Dedifferentiated amniotic fluid mesenchymal stem cell (primary cell): Measurements from ENCODE around the gene TRUB2.
"Not testable (repeated sequence)": the region's sequence is repeated elsewhere in the genome, so short reads cannot be mapped to it uniquely, and the experiment has no call there.

Experiments used
- DNase-seq: peaks from one replicate; pipeline ENCODE4 v3.0.0-alpha.2; 2016; ENCODE audit errors: extremely low spot score

Gene TRUB2

DNA sequence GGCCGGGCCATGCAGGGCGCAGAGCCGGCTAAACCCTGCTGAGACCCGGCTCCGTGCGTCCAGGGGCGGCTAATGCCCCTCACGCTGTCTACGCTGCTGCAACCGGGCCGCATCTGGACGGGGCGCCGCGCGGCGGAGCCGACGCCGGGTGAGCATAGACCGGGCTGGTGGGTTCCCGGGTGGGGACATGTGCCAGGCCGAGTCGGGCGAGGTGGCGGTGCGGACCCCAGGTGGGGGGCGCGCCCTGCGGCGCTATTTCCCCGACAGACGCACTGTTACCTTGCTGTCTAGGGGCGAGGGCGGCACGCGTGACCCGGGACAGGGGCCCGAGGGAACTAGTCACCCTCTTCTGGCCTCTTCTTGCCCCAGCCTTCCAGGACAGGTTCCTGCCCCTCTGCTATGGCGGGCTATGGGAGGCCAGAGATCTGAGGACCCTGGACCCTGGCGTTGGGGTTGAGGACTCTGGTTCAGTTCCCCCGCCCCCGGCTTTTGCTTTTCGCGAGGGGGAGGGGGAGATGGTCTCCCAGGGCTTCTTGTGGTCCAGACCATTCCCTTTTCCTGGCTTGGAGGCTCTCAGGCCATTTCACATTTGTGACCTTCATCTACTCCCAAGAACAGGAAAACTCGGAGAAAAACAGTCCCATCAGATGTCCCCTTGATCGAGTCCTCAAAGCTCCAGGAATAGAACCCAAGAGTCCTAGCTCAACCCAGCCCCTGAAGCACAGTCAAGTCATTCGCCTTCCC, 18.6 kb upstream of the TRUB2 start:
- no peak for DNase-seq

DNA sequence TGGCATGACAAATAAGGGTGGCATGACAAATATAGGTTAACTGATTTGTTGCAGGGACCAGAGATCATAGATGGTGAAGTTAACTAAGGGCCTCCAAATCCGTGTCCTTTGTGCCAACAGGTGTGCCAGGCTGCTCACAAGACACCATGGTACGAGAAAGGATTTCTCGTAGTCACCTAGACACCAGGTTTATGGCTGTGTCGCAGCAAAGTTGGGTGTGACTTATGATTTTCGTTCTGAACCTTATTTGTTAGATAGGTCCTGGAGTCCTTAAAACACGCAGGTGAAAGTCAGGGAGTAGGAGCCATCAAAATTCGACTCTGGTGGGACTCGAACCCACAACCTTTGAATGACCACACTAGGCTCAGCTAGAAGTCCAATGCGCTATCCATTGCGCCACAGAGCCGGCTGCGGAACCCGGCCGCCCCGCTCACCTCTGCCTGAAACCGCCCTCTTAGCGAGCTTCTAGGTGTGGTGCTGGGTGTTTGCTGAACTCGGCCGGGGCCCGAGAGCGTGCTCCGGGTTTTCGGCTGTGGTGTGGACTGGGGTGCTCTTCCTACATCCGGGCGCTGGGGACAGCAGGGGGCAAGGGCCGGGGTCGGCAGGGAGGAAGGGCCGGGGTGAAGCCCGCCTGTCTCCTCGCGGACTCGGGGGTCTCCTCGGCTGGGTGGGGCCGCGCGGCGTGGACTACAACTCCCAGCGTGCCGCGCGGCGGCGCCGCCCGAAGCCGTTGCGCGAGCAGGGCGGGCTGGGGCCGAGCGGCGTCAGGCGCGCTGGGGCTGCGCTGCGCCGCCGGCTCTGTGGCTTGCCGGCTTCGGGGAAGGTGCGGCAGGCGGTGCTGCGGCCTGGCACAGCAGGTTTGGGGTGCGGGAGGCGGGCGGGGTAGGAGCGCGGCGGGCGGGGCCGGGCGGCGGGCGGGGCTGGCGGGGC, 17.8 kb upstream of the TRUB2 start, which contains the start of gene SLC27A4:
TSS of gene SLC27A4 (plus strand) at position 767 of the 930 bp plus-strand sequence. CDS start 2,606 bp downstream, outside the sequence.
- peak; percentile 28 for DNase-seq

DNA sequence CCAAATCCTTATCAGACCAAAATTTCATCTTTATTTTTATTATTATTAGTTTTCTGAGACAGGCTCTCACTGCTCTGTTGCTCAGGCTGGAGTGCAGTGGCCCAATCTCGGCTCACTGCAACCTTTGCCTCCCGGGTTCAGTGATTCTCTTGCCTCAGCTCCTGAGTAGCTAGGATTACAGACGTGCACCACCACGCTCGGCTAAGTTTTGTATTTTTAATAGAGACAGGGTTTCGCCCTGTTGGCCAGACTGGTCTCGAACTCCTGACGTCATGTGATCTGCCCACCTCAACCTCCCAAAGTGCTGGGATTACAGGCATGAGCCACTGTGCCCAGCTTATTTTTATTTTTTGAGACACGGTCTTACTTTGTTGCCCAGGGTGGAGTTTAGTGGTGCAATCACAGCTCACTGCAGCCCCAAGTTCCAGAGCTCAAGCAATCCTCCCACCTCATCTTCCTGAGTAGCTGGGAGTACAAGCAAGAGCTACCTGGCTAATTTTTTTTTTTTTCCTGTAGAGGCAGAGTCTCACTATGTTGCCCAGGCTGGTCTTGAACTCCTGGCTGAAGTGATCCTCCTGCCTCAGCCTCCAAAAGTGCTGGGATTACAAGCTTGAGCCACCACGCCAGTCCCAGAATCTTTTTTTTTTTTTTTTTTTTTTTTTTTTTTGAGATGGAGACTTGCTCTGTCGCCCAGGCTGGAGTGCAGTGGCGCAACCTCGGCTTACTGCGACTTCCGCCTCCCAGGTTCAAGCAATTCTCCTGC, 16.8 kb upstream of the TRUB2 start:
- DNase-seq, result not testable (repeated sequence)

DNA sequence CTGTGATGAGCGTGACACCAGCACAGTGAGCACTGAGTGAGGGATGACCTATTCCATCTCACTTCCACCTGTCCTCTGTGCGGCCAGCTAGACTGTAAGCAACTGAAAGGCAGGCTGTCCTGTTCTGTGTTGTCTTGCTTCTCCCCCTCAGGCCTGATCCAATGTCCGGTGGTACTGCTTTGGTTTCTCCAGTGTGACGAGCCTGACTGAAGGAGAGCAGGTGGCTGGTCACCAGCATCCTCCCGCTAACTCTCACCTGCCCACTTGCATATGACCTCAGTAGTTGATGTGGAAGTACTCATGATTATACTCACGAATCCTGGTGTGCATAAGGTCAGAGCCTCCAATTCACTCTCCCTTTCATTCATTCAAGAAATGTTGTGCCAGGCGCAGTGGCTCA, 15.7 kb upstream of the TRUB2 start:
- no peak for DNase-seq

DNA sequence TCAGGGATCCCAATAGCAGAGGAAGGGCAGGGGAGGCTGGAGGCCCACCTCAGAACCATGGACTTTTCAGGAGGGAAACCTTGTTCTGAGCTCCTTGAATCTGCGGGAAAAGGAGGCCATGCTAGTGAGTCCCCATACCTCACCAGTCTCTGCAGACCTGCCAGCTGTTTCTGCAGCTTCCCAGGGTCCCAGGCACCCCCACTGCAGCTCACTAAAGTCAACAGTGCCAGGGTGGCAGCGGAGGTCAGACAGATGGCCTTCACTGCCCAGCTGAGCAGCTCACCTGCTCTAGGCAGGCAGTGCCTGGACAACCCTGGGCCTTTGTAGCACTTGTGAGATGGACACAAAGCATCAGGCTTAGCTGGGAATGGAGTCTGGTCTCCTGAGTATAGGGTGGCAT, 13.7 kb upstream of the TRUB2 start:
- no peak for DNase-seq

DNA sequence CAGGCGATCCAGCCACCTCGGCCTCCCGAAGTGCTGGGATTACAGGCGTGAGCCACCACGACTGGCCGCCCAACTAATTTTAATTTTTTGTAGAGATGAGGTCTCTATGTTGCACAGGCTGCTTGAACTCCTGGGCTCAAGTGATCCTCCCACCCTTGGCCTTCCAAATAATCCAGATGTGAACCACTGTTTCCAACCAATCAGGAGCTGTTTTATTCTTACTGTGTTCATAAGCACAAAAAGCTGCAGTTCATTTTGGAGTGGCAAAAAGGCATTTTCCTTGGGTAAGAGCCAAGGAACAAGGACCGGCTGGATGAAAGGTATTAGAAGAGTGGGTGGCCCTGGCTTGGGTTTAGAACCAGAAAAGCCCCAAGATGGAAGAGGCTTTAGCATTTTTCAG, 12.9 kb upstream of the TRUB2 start:
- no peak for DNase-seq

DNA sequence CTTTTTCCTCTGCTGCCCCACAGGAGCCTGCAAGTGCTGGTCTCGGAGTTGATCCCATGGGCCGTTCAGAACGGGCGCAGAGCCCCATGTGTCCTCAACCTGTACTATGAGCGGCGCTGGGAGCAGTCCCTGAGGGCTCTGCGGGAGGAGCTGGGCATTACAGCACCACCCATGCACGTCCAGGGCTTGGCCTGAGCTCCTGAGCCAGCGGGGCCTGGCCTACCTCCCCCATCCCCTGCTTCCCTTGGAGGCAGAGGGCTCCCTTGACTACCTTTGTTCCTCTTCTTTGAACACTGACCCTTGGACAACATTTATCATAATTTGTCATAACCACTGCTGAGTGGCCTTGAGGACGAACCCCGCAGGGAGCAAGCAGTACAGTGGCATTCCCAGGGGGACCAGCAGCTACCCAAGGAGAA, 11.2 kb upstream of the TRUB2 start:
- no peak for DNase-seq

DNA sequence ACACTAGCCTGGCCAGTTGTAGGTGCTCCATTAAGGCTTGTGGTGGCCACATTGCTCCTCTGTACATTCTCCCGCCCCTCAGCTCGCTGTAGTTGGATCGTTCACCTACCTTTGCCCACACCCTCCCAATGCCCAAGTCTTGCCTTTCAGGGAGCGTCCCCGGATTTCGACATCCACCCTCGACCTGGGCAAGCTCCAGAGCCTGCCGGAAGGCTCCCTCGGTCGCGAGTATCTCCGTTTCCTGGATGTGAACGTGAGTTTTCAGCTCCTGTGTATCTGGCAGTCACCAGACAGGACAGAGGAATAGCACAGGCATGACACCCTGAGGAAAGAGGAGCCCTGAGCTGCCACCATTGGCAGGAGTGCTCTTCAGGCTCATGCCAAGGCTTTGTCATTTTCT, 3.4 kb upstream of the TRUB2 start:
- no peak for DNase-seq

DNA sequence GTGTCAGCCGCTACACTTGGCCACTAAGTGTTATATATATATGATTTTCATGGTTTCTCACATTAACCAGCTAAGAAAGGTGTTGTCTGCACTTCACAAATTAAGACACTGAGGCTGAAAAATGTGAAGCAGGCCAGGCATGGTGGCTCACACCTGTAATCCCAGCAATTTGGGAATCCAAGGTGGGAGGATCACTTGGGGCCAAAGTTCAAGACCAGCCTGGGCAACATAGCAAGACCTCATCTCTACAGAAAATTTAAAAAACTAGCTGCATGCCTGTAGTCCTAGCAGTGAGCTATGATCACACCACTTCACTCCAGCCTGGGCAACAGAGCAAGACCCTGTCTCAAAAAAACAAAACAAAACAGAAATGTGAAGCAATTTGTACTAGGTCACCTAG, 2.2 kb upstream of the TRUB2 start:
- no peak for DNase-seq

DNA sequence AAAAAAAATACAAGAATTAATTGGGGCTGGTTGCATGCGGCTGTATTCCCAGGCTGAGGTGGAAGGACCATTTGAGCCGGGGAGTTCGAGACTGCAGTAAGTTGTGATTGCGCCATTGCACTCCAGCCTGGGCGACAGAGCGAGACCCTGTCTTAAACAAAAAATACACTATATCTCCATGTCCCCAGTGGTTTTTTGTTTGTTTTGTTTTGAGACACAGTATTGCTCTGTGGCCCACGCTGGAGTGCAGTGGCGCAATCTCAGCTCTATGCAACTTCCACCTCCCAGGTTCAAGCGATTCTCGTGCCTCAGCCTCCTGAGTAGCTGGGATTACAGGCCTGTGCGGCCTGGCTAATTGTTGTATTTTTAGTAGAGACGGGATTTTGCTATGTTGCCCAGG, 1.5 kb upstream of the TRUB2 start:
- DNase-seq, result no peak

DNA sequence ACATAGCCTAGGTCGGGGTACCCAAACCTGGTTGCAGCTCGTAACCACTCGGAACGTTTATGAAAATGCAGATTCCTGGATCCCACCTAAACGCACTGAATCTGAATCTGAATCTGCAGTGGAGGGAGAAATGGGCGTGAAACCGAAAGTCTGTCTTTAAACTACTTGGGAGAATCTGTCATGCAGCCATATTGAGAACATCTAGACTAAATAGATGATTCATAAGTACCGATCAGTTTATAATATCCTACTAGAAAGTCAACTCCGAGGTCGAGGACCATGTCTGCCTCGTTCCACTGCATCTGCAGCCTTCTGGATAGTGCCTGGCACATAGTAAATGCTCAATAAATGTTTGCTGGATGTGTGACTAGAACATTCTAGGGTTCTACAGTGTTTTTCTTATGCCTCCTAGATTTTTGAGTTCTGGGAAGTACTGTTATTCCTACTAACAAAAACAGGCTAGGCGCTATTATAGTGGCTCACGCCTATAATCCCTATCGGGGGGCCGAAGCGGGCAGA, 1.0 kb upstream of the TRUB2 start:
- DNase-seq, result peak; percentile 17

DNA sequence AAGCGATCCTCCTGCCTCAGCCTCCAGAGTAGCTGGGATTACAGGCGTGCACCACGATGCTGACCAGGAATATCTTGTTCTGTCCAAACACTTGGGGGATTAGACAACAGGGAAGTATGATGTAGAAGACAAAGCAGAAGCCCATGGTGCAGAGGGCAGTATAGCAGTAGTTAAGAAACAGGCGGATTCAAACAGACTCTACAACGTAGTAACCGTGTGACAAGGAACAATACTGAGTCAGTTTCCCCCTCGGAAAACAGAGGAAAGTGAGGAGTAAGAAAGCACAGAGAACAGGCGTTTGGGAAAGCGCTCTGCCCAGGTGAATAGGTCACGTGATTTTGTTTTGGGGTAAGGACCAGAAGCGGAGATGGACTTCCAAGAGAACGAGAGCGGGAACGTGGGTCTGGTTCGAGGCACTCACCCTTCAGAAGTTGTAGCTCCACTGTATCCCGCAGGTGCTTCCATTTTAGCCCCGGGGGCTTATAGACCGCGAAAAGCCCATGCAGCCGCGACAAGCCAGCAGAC, 306 bp downstream of the TRUB2 start:
- no peak for DNase-seq

DNA sequence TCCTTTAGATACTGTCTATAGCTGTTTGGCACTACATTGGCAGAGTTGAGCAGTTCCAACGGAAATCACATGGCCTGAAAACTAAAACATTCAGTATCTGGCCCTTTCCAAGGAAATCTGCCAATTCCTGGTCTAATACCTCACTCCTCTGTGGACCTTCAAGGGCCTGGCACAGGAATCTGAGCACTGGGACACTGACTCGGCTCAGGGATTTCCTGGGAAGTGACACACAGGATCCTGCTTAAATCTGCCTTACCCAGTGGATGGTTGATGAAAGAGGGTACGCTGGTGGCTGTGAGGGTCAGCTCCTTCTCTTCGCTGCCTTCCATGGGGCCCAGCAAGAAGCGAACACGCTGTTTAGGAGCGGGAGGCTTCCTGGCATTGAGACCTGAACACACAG, 904 bp downstream of the TRUB2 start:
- no peak for DNase-seq

DNA sequence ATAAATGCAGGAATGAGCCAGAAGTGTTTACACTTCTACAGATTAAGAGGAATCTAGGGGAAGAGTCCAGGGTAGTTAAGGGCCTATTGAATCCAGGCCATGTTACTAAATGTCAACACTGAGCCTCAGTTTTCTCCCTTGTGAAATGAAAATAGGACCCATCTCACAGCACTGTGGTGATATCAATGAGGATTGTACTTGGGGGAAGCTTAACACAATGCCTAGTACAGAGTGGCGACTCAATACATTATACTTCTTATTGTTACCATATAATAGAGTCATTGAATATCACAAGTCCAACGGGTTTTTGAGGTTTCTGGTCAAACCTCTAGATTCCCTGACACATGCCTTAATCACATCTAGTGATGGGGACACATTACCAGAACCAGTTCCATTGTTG, 4.6 kb downstream of the TRUB2 start:
- no peak for DNase-seq

DNA sequence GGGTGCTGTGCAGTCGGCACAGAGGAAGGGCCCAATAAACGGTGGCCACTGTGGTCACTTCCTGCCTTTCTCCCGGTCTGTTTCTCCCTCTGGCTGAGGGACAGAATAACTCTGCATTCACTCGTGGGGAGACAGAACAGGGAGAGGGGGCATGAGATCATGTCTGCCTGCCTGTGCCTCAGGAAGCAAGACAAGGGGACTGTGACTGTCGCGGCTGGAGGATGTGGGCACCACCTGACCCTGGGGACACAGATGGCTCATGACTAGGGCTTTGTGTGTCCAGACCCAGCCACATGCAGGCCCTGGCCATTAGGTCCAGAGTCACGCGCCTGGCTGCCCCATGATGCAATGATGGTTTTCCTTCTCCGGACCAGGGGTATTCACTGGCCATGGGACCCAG, 5.8 kb downstream of the TRUB2 start:
- no peak for DNase-seq

DNA sequence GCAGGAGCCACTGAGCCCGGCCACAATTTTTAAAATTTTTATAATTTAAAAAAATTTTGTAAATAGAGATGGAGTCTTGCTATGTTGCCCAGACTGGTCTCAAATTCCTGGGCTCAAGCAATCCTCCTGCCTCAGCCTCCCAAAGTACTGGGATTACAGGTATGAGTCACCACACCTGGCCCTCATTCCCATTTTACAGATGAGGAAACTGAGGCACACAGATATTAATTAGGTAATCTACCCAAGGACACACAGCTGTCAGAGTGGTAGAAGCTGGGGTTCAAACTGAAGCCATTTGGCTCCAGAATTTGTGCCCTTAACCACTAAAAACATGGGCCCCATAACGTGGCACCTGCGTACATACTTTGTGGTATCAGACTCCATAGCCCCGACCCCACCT, 7.5 kb downstream of the TRUB2 start:
- no peak for DNase-seq

DNA sequence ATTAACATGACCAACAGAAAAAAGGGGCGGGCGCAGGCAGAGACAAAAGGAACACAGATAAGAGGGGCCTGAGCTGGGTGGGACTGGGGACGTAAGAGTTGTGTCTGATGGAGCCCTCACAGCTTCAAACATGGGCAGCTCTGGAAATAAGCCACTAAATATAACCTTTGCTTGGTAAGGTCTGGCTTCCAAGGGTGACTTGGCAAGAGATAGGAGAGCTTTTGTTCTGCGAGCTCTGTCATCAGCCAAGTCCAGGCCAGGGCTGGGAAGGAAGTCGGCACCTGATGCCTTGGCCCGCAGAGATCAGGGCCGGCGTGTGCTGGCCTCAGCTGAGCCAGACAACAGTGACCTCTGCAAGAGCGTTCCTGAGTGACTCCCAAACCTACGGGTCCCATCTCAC, 11.8 kb downstream of the TRUB2 start:
- no peak for DNase-seq

DNA sequence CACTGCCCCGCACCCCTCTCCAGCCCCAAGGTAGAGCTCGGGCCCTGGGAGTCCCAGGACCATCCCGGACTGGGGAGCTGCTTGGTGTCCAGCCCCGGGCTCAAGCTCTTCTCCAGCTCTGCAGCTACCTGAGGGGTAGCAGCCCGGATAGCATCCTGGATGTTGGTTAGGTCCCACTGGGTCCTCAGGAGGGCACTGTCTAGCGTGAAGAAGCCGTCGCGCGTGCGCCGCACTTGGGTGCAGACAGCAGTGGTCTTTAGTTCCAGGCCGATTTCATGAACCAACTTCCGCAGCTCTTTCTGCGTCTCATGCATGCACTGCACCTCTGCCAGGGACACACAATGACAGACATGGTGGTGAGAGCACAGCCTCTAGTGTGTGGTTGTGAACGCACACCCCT, 12.7 kb downstream of the TRUB2 start:
- no peak for DNase-seq

DNA sequence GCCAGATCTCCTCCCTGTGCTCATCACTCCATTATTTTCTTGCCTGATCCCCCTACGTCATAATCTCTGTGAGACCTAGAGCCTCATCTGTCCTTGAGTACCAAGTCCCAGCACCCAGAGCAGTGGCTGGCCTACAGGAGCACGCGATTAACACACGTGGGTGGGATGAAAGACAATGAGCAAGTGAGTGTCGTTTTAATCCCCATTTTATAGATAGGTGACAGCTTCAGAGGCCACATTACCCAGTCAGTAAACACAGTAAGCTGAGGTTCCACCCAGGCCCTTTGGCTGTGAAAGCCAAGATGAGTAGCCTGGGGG, 17.3 kb downstream of the TRUB2 start:
- DNase-seq, result no peak

DNA sequence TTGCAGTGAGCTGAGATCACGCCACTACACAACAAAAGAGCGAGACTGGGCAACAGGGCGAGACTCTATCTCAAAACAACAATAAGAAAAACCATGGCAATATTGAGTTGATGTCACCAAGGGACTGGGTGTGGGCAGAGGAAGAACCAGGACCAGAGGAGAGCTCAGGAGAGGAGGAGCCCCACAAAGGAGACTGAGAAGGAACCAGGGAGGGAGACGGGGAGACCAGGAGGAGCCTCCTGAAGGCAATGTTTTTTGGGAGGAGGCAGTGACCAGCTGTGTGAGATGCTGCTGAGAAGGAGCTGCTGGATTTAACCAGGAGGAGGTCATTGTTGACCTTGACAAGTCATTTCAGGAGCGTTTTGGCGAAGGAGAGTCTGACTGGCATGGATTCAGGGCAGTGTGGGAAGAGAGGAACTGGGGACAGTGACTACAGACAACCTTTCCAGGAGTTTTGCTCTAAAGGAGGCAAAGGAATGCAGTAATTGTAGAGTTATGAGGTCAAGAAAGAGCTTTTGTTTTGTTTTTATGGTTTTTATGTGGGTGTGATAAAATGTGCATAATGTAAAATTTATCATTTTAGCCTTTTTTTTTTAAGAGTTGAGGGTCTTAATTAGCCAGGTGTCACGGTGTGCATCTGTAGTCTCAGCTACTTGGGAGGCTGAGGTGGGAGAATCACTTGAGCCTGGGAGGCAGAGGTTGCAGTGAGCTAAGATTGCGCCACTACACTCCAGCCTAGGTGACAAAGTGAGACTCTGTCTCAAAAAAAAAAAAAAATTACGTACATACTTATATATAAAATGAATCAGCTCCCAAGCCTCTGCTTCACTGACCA, 17.9 kb downstream of the TRUB2 start:
- DNase-seq, result no peak
